Measurements from ENCODE around the gene GABARAPL1.
"Not testable (repeated sequence)": the region's sequence is repeated elsewhere in the genome, so short reads cannot be mapped to it uniquely, and the experiment has no call there.

The GABARAPL1 gene

DNA sequence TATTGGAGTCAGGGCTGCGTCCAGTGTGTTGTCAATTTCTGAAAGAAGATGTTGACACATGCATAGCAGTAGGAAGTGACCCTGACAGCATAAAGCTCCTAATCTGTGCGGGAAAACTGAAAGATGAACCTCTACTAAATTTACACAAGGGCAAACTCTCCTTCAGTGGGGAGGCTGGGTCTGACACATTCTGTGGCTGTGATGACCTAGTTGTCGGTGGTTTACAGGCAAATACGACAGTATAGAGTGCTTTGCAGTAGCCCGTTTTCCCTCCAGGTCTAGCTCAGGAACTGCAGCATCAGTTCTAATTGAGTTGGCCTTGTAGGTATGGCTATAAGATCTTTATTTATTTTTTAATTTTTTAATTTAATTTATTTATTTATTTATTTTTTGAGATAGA is 14.8 kb upstream of the GABARAPL1 start:
- DNase-seq (ENCODE audit: low read depth, low spot score): no peak

DNA sequence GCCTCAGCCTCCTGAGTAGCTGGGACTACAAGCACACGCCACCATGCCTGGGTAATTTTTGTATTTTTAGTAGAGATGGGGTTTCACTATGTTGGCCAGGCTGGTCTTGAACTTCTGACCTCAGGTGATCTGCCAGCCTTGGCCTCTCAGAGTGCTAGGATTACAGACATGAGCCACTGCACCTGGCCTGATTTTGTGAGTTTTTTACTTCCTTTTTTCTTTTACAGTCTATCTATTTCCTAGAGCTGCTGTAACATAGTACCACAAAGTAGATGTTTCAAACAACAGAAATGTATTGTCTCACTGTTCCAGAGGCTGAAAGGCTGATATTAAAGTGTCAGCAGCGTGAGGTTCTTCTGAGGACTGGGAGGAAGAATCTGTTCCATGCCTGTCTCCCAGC is 8.2 kb upstream of the GABARAPL1 start:
- not testable (repeated sequence) for DNase-seq (ENCODE audit: low read depth, low spot score)

DNA sequence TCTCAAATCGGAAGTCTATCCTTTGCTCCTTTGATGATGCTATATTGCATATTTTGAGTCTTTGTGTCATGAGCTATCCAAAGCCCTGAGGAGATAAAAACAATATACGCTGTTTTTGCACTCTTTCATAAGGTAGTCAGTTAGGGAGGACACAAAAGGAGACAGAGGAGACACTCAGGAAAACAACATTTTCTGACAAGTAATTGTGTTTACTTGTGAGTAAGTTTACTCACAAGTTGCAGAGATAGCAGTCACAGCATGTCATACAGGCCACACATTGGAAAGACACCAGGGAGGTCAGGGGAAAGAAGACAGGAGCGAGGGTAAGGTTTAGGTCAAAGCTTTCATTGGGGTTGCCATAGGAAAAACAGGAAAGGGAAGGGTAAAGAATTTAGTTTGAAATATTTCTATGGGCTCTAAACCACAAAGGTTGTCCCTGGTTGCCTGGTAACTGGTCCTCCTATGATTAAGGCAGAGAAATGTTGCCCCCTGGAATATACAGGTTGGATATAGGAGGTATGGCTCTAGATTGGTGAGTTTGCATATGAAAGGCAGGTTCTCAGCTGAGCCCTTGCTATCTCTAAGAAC is 7.4 kb upstream of the GABARAPL1 start:
- DNase-seq (ENCODE audit: low read depth, low spot score): no peak

DNA sequence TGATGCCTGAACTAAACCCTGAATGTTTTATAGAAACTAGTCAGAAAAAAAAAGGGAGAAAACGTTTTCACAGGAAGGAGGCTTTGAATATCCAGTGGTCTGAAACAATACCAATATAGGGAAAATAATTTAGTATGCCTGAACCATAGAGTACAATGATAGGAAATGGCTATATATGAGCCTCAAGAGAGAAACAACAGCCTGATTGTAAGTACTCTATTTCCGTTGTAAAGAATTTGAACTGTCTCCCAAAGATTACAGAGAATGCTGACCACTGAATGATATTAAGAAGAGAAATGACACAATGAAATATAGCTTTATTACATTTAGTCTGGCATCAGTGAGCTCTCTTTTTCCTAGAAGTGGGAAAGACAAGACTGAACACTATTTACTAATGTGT is 5.5 kb upstream of the GABARAPL1 start:
- DNase-seq (ENCODE audit: low read depth, low spot score): no peak

DNA sequence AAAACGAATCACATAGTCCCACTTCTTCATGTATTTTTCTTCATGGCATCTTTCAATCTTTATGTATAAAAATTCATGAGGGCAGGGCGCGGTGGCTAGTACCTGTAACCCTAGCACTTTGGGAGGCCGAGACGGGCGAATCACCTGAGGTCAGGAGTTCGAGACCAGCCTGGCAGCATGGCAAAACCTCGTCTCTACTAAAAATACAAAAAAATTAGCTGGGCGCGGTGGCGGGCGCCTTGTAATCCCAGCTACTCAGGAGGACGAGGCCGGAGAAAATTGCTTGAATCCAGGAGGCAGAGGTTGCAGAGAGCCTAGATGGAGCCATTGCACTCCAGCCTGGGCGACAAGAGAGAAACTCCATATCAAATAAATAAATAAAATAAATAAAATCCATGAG is 2.5 kb upstream of the GABARAPL1 start:
- no peak for DNase-seq (ENCODE audit: low read depth, low spot score)

DNA sequence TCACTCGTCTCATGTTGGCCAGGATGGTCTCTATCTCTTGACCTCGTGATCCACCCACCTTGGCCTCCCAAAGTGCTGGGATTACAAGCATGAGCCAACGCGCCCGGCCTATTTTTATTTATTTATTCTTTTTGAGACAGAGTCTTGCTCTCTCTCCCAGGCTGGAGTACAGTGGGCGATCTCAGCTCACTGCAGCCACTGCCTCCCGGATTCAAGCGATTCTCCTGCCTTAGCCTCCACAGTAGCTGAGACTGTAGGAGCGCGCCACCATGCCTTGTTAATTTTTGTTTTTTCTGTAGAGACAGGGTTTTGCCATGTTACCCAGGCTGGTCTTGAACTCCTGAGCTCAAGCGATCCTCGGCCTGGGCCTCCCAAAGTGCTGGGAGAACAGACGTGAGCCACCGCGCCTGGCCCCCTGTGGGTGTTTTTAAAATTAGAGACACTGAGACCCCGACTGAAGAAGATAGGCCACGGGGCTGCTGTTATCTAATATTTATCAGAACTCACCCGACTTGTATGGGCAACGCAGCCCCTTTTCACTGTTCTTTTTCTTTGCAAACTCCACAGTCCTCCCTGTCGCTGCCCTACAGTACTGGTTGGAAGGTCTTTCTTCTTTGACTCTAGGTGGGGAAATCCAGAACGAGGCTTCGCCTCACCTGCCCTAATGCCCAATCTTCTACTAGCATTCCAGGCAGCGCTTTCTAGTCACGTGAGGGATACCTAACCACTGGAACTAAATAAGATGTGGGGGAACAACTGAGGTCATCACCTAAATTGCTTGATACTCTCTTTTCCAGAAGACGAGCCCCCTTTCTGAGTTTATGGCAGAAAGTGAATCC is 1.4 kb upstream of the GABARAPL1 start:
- DNase-seq (ENCODE audit: low read depth, low spot score): no peak

DNA sequence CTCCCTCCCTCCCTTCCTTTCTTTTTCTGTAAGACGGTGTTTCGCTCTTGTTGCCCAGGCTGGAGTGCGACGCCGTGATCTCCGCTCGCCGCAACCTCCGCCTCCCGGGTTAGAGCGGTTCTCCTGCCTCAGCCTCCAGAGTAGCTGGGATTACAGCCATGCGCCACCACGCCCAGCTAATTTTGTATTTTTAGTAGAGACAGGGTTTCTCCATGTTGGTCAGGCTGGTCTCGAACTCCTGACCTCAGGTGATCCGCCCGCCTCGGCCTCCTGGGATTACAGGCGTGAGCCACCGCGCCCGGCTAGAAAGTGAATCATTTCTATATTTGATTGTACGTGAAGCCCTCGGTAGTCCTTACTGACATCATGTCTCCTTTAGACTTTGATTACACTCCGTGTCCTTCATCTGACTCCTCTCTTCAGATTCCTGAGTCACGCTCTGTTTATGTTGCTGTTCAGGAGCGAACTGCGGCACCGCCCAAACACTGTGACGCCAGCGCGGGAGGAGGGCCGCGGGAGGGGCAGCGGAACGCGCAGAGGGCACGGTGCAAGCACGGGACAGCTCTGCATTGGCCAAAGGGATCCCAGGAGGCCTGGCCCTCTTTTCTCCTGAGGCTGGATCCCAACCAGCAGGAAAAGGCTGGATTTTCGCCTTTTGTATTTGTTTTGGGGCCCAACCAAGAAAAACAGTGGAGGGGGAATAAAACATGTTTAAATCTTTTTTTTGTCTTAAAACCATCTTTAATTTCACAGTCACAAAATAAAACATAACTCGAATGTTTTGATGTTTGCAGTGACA is 538 bp upstream of the GABARAPL1 start:
- DNase-seq (ENCODE audit: low read depth, low spot score): peak; percentile 94

DNA sequence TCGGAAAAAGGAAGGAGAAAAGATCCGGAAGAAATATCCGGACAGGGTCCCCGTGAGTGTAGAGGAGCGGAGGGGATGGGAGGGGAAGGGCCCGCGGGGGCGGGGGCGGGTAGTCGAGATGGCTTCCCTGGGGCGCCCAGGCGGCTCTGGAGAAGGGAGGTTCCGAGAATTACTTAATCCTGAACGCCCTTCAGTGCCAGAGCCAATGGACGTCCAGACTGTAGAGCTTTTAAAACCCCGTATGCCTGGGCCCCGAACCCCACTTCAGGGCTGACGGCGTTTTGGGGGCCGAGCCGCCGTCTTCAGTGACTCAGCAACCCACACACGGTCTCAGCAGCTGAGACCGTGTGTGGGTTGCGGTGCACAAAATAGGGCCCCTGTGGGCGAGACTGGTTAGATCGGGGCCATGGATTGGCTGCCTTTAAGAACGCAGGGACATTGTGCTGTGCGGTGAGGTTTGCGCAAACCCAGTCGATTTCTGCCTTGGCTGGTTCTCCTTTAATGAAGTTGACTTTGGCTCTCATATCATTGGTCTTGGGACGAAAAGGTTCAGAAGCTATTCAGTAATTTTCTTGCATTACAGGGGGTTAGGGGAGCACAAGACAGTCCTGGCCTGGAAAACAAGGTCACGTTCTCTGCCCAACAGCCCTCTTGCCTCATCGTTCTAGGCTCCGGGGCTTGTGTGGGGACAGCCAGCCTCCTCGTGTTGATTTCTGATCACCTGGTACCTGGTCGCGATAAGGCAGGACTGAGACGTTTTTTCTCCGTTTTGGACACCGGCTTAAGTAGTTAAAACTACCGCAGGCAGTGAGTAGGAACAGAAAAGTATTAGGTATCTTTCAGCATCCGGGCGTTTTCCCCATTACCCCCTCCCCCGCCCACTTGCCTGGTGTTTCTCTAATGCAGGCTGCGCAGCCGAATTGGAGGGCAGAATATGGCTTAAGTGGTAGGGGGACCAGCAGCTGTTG is 775 bp downstream of the GABARAPL1 start:
- DNase-seq (ENCODE audit: low read depth, low spot score): no peak

DNA sequence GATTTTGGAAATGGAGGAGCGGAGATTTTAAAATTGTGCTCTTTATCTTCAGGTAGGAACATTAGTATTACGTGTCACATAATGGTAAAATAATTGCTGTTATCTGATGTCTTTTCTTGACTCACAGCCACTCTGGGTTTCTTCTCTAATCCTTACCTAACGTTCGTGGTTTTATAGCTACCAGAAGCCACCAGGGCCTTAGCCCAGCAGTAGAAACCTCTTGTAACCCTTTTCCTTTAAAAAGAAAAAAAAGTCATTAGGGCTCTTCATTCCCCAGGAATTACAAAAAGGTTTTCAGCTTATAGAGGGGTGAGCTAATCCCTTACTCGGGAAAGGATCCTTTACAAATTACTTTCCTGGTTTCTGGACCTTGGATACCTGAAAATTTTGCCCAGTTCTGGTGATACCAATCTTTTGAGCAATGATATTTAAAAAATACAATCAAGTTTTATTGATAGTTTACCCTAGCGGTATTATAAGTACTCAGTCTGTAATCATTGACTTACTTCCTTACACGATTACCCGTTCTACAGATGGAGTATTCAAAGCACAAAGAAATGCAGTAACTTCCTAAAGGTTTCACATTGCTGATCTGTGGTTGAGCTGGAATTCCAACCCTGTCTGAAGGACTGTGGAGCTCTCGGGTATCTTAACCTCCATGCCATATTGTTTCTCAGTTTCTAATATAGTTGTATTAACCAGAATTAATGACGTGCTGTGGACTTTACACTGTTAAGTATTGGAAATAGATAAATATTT is 1.6 kb downstream of the GABARAPL1 start:
- DNase-seq (ENCODE audit: low read depth, low spot score): no peak

DNA sequence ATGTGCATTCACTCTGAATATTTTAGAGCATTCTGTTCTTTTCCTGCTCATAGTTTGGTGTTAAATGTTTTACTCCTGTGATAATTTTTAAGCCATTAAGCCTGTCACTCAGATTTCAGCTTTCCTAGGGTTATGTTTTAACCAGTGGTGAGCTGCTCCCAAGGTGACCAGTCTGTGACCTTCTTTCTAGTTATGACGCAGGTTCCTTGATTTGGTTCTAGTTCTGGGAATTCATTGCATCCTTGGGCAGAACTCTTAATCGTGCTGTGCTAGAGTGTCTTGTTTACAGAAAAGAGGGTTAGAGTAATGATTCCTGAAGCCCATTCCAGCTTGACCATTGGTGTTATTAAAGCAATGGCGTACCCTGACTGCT is 2.2 kb downstream of the GABARAPL1 start:
- DNase-seq (ENCODE audit: low read depth, low spot score): no peak

DNA sequence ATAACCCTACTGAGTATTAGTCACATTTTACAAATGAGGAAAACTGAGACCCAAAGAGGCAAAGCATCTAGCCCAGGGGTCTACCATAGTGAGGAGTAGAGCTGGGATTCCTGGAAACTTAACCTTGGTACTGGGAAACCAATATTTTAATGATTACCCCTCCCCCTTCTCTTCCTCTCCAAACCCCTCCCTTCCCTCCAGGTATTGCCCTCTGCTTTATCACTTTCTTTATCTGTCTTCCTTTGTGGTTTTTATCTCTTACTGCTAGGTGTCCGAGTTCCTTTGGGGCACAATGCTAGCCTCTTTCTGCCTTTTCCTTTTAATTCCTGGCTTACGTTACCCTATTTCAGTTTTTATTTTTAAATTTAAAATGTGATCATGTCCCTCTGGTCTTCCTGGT is 2.8 kb downstream of the GABARAPL1 start:
- no peak for DNase-seq (ENCODE audit: low read depth, low spot score)

DNA sequence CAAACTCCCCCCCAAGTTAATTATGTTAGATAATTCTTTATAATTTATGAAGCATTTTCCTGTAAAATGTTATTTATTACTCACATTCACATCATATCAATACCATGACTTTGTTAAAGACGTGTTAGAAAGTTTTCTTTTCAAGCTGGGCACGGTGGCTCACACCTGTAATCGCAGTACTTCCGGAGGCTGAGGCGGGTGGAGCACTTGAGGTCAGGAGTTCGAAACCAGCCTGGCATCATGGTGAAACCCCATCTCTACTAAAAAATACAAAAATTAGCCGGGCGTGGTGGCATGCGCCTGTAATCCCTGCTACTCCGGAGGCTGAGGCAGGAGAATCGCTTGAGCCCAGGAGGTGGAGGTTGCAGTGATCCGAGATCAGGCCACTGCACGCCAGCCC is 3.3 kb downstream of the GABARAPL1 start:
- not testable (repeated sequence) for DNase-seq (ENCODE audit: low read depth, low spot score)

DNA sequence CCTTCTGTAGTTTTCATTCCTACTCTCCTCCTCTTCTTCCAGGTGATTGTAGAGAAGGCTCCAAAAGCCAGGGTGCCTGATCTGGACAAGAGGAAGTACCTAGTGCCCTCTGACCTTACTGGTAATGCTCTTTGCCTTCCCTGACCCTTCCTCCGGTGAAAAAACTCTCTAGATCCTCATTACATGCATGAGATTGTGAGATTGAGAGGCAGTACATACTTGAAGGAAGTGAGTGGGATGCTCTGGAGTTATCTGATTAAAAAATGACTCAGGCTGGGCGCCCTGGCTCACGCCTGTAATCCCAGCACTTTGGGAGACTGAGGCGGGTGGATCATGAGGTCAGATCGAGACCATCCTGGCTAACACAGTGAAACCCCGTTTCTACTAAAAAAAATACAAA is 5.3 kb downstream of the GABARAPL1 start:
- DNase-seq (ENCODE audit: low read depth, low spot score): no peak

DNA sequence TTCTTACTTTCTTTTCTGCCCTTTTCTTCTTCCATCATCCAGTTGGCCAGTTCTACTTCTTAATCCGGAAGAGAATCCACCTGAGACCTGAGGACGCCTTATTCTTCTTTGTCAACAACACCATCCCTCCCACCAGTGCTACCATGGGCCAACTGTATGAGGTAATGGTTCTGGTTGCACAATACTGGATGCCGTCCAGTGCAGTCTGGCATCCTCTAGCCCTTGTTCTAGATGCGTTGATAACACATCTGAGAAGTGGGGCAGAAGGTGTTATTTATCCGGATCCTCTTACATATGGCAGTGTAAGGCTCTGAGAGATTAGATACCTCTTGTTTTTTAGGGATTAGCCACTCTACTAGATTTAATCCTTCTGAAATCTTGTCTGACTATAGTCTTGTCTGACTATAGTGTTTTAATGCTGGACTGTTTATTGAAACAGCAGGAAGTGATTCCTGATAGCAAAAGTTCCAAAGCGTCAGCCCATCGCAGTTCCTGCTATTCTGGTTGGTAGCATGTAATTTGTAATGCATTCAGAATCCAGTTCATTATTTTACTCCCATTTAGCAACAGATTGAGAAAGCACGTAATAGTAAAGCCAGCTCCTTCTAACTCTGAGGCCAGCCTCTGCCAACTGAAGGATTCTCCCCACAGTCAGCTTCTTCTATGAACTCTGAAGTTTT is 7.9 kb downstream of the GABARAPL1 start:
- DNase-seq (ENCODE audit: low read depth, low spot score): no peak

DNA sequence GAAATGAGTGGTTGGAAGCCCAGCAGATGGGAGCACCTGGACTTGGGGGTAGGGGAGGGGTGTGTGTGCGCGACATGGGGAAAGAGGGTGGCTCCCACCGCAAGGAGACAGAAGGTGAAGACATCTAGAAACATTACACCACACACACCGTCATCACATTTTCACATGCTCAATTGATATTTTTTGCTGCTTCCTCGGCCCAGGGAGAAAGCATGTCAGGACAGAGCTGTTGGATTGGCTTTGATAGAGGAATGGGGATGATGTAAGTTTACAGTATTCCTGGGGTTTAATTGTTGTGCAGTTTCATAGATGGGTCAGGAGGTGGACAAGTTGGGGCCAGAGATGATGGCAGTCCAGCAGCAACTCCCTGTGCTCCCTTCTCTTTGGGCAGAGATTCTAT is 9.2 kb downstream of the GABARAPL1 start:
- DNase-seq (ENCODE audit: low read depth, low spot score): no peak

DNA sequence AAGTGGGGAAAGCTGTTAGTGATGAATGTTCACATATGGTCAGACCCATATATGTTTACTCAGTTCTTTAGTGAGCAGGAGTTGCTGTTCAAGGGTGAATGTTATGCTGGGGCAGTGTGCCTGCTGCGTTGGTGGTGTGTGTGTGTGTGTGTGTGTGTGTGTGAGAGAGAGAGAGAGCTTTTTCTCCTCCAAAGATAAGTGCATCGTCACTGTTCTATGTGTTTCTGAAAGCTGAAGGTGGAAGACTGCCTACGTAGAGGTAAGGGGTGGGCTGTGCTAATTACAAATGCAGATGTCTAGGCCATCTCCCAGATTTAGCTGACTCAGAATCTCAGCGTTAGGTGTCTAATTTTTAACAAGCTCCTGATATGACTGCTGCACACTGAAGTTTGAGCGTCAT is 10.5 kb downstream of the GABARAPL1 start:
- no peak for DNase-seq (ENCODE audit: low read depth, low spot score)

DNA sequence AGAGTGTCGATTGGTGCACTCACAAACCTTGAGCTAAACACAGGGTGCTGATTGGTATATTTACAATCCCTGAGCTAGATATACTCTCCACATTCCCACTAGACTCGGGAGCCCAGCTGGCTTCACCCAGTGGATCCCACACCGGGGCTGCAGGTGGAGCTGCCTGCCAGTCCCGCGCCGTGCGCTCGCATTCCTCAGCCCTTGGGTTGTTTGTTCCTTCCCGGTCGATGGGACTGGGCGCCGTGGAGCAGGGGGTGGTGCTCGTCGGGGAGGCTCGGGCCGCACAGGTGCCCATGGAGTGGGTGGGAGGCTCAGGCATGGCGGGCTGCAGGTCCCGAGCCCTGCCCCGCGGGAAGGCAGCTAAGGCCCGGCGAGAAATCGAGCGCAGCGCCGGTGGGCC is 12.7 kb downstream of the GABARAPL1 start:
- DNase-seq (ENCODE audit: low read depth, low spot score): not testable (repeated sequence)

DNA sequence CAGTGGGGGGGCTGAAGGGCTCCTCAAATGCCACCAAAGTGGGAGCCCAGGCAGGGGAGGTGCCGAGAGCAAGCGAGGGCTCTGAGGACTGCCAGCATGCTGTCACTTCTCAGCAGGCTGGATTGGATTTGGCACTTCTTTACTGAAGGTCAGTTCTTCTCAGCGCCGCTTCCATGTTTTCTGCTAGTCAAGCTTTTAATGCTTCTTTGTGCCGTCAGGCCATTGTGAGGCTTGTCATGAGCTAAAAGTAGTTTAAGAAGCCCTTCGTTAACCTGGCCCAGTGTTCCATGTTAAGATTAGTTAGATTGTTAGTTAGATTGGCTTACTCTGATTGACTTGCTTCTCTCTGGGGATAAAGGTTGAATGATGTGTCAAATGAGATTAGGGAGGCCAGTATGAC is 13.4 kb downstream of the GABARAPL1 start:
- no peak for DNase-seq (ENCODE audit: low read depth, low spot score)

DNA sequence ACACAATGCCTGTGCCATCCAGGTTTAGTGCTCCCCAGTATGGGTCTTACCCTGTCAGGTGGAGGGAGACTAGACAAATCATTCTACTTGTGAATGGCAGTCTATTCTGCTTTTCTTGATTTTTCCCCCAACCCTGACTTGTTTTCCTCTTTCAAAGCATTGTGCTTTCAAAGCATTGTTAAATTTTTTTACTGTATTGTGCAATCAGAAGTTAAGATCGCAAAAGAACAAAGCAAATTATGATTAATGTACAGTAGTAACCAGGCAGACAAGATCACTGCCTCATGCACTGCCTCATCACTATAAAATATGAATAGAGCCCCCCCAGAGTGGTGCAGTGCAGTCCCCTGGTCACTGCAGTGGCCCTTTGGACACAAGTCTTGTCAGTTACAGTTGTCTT is 14.1 kb downstream of the GABARAPL1 start:
- DNase-seq (ENCODE audit: low read depth, low spot score): no peak

DNA sequence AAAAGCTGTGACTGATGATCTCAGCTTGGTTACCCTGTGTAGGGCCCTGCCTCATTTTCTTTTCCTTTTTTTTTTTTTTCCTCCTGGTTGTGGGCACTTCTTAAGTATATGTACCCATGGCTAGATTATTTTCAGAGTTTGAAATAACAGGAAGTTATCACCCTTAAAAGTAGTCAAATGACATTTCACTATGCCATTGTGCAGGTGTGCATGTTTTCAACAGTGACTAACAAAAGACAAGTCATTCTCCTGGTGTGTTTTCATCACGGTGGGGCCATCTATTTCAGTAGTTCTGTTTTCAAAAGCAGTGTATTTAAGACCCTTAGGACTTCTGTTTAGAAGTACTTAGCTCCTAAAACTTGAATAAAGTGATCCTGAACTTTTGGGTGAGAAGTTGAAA is 15.0 kb downstream of the GABARAPL1 start:
- DNase-seq (ENCODE audit: low read depth, low spot score): no peak

Measured in smooth muscle cell of the brain vasculature (primary cell).